Stimulated activated CD4-positive, alpha-beta T cell treated with anti-CD3 and anti-CD28 coated beads, Interleukin-1b, Interleukin-23, amount 100 ng/mL, for 4 hours (primary cell): ENCODE data around the gene WNT3A.
A peak's percentile ranks its signal among the peaks of the same experiment; 100 is the strongest.

ENCODE experiments used
- DNase-seq, 2 donors: peaks; one replicate each; pipeline ENCODE4 v3.0.0-alpha.2; 2020; ENCODE audit warnings: low read depth in 2 of 2

The WNT3A gene

GRCh38 chr1:228031276-228031995 lies 24.6 kb downstream of the WNT3A start:
- no peak for DNase-seq

GRCh38 chr1:228032041-228032440 lies 25.2 kb downstream of the WNT3A start:
- no peak for DNase-seq

GRCh38 chr1:228033376-228033775 lies 26.6 kb downstream of the WNT3A start:
- no peak for DNase-seq

GRCh38 chr1:228034954-228035837 lies 28.4 kb downstream of the WNT3A start:
- no peak for DNase-seq

- DNase-seq = no peak
These were observed 29.0 kb downstream of the WNT3A start for GRCh38 chr1:228035844-228036243.

GRCh38 chr1:228036701-228037231 lies 30.0 kb downstream of the WNT3A start:
- no peak for DNase-seq

GRCh38 chr1:228037401-228038386 lies 30.9 kb downstream of the WNT3A start:
- peak in 1 of 2 donors; percentile 9 for DNase-seq

- DNase-seq = no peak
These were observed 31.7 kb downstream of the WNT3A start for GRCh38 chr1:228038387-228039005.

- no peak for DNase-seq
These were observed 32.5 kb downstream of the WNT3A start for GRCh38 chr1:228039006-228039903.

- no peak for DNase-seq
These were observed 33.2 kb downstream of the WNT3A start for GRCh38 chr1:228039986-228040385.

- DNase-seq = no peak
These were observed 34.5 kb downstream of the WNT3A start for GRCh38 chr1:228041316-228041715.

GRCh38 chr1:228042508-228042907 lies 35.7 kb downstream of the WNT3A start:
- DNase-seq = no peak

- DNase-seq = no peak
These were observed 36.6 kb downstream of the WNT3A start for GRCh38 chr1:228043281-228043848.

- no peak for DNase-seq
These were observed 38.2 kb downstream of the WNT3A start for GRCh38 chr1:228044961-228045360.

- no peak for DNase-seq
These were observed 38.6 kb downstream of the WNT3A start for GRCh38 chr1:228045405-228045804.

GRCh38 chr1:228045871-228046270 lies 39.1 kb downstream of the WNT3A start:
- no peak for DNase-seq

GRCh38 chr1:228046421-228047182 lies 39.8 kb downstream of the WNT3A start:
- DNase-seq = no peak

GRCh38 chr1:228047183-228047466 lies 40.3 kb downstream of the WNT3A start:
- DNase-seq = no peak

GRCh38 chr1:228048120-228048519 lies 41.3 kb downstream of the WNT3A start:
- no peak for DNase-seq
